KOPT-K1 (cell line): ENCODE measurements around the gene CYP4A22.
"Not testable (repeated sequence)": the region's sequence is repeated elsewhere in the genome, so short reads cannot be mapped to it uniquely, and the experiment has no call there.

ENCODE experiments used
- H3K27ac ChIP-seq: fragments of 200-600 bp; sonication (generic); 2 replicates; pipeline ENCODE4 v1.5.1; 2016; ENCODE audit warnings: antibody characterized with exemption, mild to moderate bottlenecking, low read depth, low read length; ENCODE audit not compliant: poor library complexity, severe bottlenecking
- H3K36me3 ChIP-seq: fragments of 200-600 bp; sonication (generic); 2 replicates; pipeline ENCODE4 v1.5.1; 2017; ENCODE audit warnings: antibody characterized with exemption, mild to moderate bottlenecking, low read length, moderate library complexity; ENCODE audit not compliant: insufficient read depth
- H3K9me3 ChIP-seq: fragments of 200-600 bp; sonication (generic); 2 replicates; pipeline ENCODE4 v1.5.1; 2017; ENCODE audit warnings: antibody characterized with exemption, low read length, mild to moderate bottlenecking; ENCODE audit not compliant: insufficient read depth, poor library complexity, severe bottlenecking

The CYP4A22 gene, protein sequence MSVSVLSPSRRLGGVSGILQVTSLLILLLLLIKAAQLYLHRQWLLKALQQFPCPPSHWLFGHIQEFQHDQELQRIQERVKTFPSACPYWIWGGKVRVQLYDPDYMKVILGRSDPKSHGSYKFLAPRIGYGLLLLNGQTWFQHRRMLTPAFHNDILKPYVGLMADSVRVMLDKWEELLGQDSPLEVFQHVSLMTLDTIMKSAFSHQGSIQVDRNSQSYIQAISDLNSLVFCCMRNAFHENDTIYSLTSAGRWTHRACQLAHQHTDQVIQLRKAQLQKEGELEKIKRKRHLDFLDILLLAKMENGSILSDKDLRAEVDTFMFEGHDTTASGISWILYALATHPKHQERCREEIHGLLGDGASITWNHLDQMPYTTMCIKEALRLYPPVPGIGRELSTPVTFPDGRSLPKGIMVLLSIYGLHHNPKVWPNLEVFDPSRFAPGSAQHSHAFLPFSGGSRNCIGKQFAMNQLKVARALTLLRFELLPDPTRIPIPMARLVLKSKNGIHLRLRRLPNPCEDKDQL

DNA sequence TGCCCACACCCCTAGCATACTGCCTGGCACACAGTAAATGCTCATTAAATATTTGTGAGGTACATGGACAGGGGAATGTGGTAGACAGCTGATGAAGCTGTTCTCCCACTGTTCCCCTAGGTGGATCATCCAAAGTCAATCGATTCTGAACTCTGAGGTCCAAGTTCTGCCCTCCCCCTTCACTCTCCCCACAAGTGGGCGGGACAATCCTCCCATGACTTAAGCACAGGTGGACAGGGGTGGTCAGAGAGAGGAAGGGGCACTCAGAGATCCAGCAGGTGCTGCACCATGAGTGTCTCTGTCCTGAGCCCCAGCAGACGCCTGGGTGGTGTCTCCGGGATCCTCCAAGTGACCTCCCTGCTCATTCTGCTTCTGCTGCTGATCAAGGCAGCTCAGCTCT lies at the start of gene CYP4A22:
CYP4A22 (plus strand) TSS at position 244 of the 400 bp plus-strand sequence; CDS start at position 289, 45 bp downstream.
- H3K27ac ChIP-seq: no peak within 1 kb of the TSS
- H3K9me3 ChIP-seq: no peaks in the 10 kb centered on the region
- no peaks in the 10 kb centered on the region for H3K36me3 ChIP-seq

DNA sequence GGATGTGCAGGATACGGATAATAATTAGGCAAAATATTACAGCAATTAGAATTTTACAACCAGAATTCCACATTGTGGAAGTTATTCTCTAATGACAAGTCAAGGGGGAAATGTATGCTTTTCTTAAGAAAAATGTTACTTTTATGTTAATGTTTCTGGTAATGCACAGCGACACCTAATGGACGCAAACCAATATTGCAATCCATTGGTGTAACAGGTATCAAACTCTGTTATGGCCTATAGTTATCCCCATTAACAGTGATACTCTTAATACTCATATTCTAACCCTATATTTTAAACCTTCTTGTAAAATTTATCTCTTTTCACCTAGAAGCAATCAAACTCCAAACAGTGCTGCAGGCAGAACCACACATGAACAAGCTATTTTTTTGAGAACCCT lies 47.9 kb upstream of the CYP4A22 start:
- not testable (repeated sequence) for H3K36me3 ChIP-seq, H3K27ac ChIP-seq

DNA sequence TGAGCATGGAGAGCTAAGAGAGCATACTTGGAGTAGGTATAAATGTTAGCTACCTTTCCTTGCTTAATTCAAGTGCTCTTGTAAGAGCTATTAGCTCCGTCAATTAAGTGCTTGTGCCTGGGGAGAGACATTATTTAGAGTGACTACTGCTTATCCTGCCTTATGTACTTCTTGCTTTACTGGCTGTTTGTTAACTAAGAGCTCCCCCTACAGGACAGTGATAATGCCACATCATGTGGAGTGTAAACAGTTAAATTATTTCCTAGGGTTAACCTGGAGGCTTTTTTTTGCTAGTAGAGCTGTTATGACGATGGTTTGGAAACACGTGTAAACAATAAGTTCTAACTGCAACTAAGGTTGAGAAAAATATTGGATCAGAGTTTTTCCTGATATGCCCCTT lies 45.8 kb upstream of the CYP4A22 start:
- not testable (repeated sequence) for H3K36me3 ChIP-seq, H3K27ac ChIP-seq

More for the DNA sequence above, 47.9 kb upstream of the CYP4A22 start:
- H3K9me3 ChIP-seq: not testable (repeated sequence)

DNA sequence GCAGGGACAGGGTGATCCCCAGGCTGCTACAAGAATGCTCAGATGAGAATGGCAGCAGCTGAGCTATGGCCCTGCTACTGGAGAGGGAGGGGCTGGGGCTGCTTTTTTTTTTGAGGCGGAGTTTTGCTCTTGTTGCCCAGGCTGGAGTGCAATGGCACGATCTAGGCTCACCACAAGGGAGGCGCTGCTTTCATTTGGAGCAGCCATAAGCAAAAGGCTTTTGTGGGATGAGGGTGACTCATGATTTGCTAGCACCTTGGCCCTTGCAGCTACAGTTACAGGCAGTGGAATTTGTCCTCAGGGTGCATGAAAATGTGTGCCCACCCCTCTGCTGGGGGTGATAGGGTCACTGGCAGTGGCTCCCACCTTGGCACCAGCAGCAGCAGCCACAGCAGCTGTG lies 32.4 kb upstream of the CYP4A22 start:
- no peak overlapping the region for H3K27ac ChIP-seq
- no peaks in the 10 kb centered on the region for H3K36me3 ChIP-seq
- peaks cover 6% of the 10 kb centered on the region for H3K9me3 ChIP-seq

More for the DNA sequence above, 45.8 kb upstream of the CYP4A22 start:
- not testable (repeated sequence) for H3K9me3 ChIP-seq

DNA sequence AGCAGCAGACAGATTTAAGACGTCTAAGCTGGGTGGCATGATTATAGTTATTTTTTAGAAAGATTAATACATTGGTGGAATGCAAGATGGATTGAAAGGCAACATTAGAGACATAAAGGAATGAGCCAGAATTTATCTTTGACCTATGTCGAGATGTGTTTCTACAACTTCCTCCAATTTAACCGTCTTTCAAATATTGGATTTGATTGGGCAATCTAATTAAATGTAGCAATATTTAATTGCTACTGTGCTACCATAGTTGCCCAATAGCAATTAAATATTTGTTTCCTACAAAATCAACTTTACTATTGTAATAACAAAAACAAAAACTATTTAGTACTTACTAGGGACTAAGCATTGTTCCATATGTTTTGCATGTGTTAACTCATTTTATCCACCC lies 30.4 kb upstream of the CYP4A22 start:
- no peaks in the 10 kb centered on the region for H3K36me3 ChIP-seq
- no peak overlapping the region for H3K27ac ChIP-seq
- H3K9me3 ChIP-seq: peaks cover 6% of the 10 kb centered on the region

DNA sequence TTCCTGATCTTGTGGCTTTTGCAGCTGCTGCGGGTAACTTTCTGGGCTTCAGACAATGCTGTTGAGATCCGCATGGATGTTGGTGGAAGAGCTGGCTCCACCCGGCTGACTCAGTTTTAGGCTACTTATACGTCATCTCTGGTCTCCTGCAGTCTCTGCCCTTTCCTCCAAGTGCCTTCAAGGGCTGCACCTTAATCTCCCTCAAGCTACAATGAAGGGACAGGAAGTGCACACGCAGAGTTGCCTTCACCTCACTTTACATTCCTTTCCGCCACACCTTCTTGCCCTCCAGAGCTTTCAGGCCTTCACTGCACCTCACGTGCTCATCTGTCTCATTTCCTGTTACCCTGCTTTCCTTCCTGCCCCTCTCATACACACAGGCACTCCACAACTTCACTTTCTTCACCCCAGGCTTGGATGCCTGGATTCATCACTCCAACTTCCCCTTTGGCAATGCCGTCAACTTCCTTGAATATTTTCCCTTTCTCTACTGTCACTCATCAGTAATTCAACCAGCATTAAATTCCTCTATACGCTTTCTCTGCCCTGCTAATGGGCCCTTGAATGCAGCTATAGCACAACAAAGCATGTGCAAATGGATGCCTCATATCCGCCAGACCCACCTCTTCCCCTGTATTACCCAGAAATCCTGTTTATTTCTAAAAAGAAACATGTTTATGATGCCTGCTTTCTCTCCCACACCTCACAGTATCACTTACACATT lies 29.2 kb upstream of the CYP4A22 start:
- H3K27ac ChIP-seq, H3K9me3 ChIP-seq, H3K36me3 ChIP-seq: not testable (repeated sequence)

DNA sequence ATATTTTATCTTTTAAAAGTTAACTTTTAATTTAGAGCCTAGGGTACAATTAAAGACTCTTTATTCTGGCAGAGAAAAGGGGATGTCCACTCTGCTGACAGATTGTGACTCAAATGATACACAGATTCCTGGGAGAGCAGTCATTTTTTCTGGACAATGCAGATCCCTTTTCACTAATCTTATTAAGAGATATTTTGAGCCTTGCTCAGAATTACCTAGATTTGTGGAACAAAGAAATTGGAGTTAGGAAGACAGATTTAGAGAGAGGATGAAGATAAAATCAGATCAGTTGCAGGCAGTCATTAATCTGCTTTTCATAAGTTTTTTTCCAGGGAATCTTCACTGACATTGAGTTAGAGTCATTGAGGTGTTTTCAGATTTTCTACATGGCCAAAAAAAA lies 27.8 kb upstream of the CYP4A22 start:
- not testable (repeated sequence) for H3K36me3 ChIP-seq, H3K9me3 ChIP-seq, H3K27ac ChIP-seq

DNA sequence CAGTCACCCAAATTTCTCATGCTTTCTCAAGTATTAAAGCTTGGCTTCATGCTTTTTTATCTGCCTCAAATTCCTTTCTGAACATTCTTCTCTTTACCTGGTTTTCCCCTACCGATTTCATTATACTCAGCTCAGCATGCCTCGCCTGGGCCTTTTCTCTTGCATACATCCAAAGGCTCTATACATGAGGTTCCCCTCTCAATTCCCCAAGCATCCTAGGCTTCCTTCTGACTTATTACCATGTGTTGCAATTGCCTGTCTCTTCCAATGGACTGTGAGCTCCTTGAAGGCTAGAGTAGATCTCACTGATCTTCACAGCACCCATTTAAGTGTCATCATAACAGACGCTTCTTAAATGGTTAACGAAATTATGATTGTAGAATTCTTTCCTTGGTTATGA lies 24.1 kb upstream of the CYP4A22 start:
- no peak overlapping the region for H3K27ac ChIP-seq
- H3K36me3 ChIP-seq: no peaks in the 10 kb centered on the region
- no peaks in the 10 kb centered on the region for H3K9me3 ChIP-seq

DNA sequence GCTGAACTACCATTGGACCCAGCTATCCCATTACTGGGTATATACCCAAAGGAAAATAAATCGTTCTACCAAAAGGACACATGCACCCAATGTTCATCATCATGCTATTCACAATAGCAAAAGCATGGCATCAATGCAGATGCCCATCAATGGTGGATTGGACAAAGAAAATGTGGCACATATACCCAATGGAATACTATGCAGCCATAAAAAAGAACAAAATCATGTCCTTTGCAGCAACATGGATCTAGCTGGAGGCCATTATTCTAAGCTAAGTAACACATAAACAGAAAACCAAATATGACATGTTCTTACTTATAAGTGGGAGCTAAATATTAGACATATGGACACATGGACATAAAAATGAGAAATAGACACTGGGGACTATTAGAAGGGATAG lies 16.2 kb upstream of the CYP4A22 start:
- not testable (repeated sequence) for H3K36me3 ChIP-seq, H3K27ac ChIP-seq, H3K9me3 ChIP-seq

DNA sequence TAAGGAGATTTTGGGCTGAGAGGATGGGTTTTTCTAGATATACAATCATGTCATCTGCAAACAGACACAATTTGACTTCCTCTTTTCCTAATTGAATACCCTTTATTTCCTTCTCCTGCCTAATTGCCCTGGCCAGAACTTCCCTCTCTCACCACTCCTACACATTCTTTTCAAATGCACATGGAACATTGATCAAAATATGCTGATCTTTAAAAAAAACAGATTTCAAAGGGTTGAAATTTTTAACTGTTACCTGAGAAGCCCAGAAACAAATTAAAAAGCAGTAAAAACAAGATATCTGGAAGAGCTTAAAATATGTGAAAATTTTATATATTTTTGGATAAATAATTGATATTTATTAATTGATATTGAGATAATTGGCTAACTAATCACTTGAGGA lies 12.4 kb upstream of the CYP4A22 start:
- not testable (repeated sequence) for H3K27ac ChIP-seq, H3K36me3 ChIP-seq, H3K9me3 ChIP-seq

DNA sequence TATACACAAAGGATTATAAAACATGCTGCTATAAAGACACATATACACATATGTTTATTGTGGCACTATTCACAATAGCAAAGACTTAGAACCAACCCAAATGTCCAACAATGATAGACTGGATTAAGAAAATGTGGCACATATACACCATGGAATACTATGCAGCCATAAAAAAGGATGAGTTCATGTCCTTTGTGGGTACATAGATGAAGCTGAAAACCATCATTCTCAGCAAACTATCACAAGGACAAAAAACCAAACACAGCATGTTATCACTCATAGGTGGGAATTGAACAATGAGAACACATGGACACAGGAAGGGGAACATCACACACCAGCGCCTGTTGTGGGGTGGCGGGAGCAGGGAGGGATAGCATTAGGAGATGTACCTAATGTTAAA lies 10.2 kb upstream of the CYP4A22 start:
- H3K27ac ChIP-seq, H3K36me3 ChIP-seq, H3K9me3 ChIP-seq: not testable (repeated sequence)

DNA sequence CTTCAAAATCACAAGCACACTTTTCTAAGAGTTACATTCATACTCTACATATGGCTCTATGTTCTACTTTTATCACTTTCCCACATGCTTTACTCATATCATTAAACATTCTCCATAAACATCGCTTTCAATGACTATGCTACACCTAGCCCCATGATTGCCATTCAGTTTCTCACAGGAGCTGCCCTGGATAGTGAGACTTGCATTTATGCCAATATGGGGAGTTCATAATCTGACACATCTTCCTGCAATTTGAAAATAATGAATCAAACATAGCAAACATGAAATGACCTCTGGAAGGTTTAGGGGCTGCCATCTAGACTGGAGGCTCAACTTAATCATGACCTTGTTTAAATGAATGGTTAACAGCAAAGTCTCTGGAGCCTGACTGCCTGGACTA lies 9.0 kb upstream of the CYP4A22 start:
- no peaks in the 10 kb centered on the region for H3K36me3 ChIP-seq
- H3K27ac ChIP-seq: no peak overlapping the region
- no peaks in the 10 kb centered on the region for H3K9me3 ChIP-seq

DNA sequence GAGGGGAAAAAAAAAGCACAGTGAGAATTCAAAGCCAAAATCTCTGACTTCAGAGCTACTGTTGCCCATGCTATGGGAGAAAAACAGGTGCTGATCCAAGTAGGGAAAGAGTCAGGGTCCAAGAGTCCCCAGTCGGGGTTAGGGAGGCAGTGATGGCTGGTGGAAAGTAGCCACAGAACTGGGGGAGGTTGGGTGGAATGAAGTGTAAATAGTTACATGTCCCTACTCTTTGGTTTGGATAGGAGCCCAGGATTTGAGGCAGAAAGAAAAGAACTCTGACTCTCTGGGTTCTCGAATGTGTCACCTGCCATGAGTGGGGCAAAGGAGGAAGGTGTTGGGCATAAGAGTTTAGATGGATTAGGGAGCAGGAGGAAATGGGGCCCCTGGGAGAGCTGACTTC lies 8.4 kb upstream of the CYP4A22 start:
- H3K36me3 ChIP-seq, H3K9me3 ChIP-seq, H3K27ac ChIP-seq: not testable (repeated sequence)

DNA sequence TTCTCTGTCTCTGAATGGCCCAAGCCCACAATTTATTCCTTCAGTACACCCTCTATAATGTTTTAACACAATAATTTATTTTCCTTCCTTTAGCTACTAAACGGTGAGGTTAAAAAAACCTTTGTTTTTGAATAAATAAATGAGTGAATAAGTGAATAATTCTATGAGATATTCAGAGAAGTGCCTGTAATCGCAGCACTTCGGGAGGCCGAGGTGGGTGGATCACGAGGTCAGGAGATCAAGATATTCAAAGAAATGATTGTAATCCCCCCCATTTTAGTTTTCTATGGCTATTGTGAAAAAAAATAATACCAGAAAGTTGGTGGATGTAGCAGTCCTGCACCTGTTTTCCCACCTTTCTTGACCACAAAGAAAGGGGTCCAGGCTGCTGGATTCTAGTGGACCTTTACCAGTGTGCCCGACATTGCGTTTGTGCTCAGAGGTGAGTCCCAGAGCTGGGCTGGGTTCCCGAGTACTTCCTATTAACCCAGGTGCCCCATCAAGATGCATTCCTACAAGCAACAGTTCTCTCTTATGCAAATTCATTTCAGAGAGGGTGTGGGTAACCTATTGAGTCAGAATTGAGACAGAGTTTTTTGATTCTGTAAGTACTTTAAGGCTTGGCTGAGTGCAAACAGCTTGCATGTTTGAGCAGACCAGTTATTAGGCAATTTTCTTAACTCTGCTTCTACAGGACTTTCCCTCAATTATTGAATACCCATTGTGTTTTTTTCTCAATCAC lies 7.6 kb upstream of the CYP4A22 start:
- H3K36me3 ChIP-seq, H3K27ac ChIP-seq, H3K9me3 ChIP-seq: not testable (repeated sequence)

DNA sequence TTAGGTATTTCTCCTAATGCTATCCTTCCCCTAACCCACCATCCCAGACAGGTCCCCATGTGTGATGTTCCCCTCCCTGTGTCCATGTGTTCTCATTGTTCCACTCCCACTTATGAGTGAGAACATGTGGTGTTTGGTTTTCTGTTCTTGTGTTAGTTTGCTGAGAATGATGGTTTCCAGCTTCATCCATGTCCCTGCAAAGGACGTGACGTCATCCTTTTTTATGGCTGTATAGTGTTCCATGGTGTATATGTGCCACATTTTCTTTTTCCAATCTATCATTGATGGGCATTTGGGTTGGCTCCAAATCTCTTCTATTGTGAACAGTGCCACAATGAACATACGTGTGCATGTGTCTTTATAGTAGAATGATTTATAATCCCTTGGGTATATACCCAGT lies 4.6 kb upstream of the CYP4A22 start:
- not testable (repeated sequence) for H3K9me3 ChIP-seq, H3K36me3 ChIP-seq

More for the DNA sequence above, 4.6 kb upstream of the CYP4A22 start:
- not testable (repeated sequence) for H3K27ac ChIP-seq
